A549 (cell line): Measurements from ENCODE around the gene ZNF296. TPM values are rescaled to one million over a fixed set of nuclear protein-coding genes. Genes with fewer than 3 reads are reported as not detected.
A peak's percentile ranks its signal among the peaks of the same experiment; 100 is the strongest.

ENCODE experiments used
- ATAC-seq, 2 experiments: fragments of 200-7000 bp in 1 of 2; fragments of >200 bp in 1 of 2; cut with Nextera tagmentation in 1 of 2; cut with Tn5 transposase in 1 of 2; 3 replicates each; pipeline versions ENCODE4 v1.8.0 to v1.9.1; 2018 to 2020; ENCODE audit warnings: mild to moderate bottlenecking in 1 of 2, moderate library complexity in 1 of 2
- CTCF ChIA-PET: fragments of 300-600 bp; sonication (Branson Sonifier 250); formaldehyde crosslinking; extraction: SDS; loops from one replicate; lab custom pipeline; 2021; ENCODE audit warnings: antibody characterized with exemption, inconsistent platforms; lab: Yijun Ruan, JAX
- POLR2A ChIA-PET: fragments of 350-600 bp; formaldehyde crosslinking; extraction: SDS; loops from one replicate; lab custom pipeline; 2021; ENCODE audit warnings: antibody characterized with exemption, inconsistent platforms; lab: Yijun Ruan, JAX
- DNase-seq, 2 experiments: peaks; one replicate each; pipeline versions ENCODE4 v3.0.0 to v3.0.0-alpha.2; 2011 to 2016; ENCODE audit warnings: low read depth in 1 of 2, low spot score in 1 of 2
- FAIRE-seq: peaks from 2 replicates; lab custom pipeline; 2011; peaks lifted over from hg19 to GRCh38; lab: Jason Lieb, UNC
- H3K27ac ChIP-seq, 2 experiments: fragments of >200 bp; sonication (Bioruptor Twin); formaldehyde crosslinking; 3 replicates each; pipeline ENCODE4 v1.5.1; 2016 to 2017
- H3K4me1 ChIP-seq: fragments of >200 bp; sonication (Bioruptor Twin); formaldehyde crosslinking; 3 replicates; pipeline ENCODE4 v1.6.1; 2016
- H3K4me2 ChIP-seq: fragments of >200 bp; sonication (Bioruptor Twin); formaldehyde crosslinking; 3 replicates; pipeline ENCODE4 v1.6.1; 2016
- H3K4me3 ChIP-seq: fragments of >200 bp; sonication (Bioruptor Twin); formaldehyde crosslinking; 3 replicates; pipeline ENCODE4 v1.5.1; 2016
- H3K9me3 ChIP-seq: fragments of >200 bp; sonication (Bioruptor Twin); formaldehyde crosslinking; 3 replicates; pipeline ENCODE4 v1.6.1; 2016
- ATOH8 ChIP-seq: fragments of 250-450 bp; sonication (Bioruptor Pico); IDR thresholded peaks from 2 replicates; pipeline ENCODE4 v1.5.0; 2020; ENCODE audit warnings: low read depth, mild to moderate bottlenecking, moderate library complexity
- BHLHE40 ChIP-seq: IDR thresholded peaks from 2 replicates; pipeline ENCODE4 v1.6.1; 2012; ENCODE audit warnings: low read depth, low read length, inconsistent platforms
- CBX2 ChIP-seq: fragments of 200-600 bp; sonication (generic); IDR thresholded peaks from 2 replicates; pipeline ENCODE4 v1.6.1; 2016; ENCODE audit warnings: low read depth, mild to moderate bottlenecking, borderline replicate concordance
- CEBPB ChIP-seq, 2 experiments: fragments of >200 bp in 1 of 2; sonication (Bioruptor Twin) in 1 of 2; formaldehyde crosslinking in 1 of 2; IDR thresholded peaks; 2 replicates each; pipeline ENCODE4 v1.6.1; 2012 to 2016
- CHD4 ChIP-seq: fragments of 200-600 bp; sonication (generic); IDR thresholded peaks from 2 replicates; pipeline ENCODE4 v1.6.1; 2016; ENCODE audit warnings: antibody characterized with exemption, mild to moderate bottlenecking, borderline replicate concordance
- EHF ChIP-seq: fragments of 250-450 bp; sonication (Bioruptor Pico); IDR thresholded peaks from 2 replicates; pipeline ENCODE4 v1.5.0; 2020; ENCODE audit warnings: mild to moderate bottlenecking
- EHMT2 ChIP-seq: fragments of 200-600 bp; sonication (generic); IDR thresholded peaks from 2 replicates; pipeline ENCODE4 v1.6.1; 2016; ENCODE audit warnings: antibody characterized with exemption, low read depth, mild to moderate bottlenecking, moderate library complexity
- EP300 ChIP-seq, 2 experiments: fragments of >200 bp; sonication (Bioruptor Twin); formaldehyde crosslinking; IDR thresholded peaks; 2 replicates in 1 of 2; 3 replicates in 1 of 2; pipeline ENCODE4 v1.6.1; 2016 to 2017
- FOSL2 ChIP-seq, 2 experiments: fragments of 450-650 bp in 1 of 2; fragments of >200 bp in 1 of 2; sonication (Bioruptor Twin) in 1 of 2; formaldehyde crosslinking; IDR thresholded peaks; 2 replicates each; pipeline versions ENCODE4 v1.5.0 to v1.6.1; 2016 to 2020; ENCODE audit warnings: mild to moderate bottlenecking in 1 of 2, moderate library complexity in 1 of 2
- GATA3 ChIP-seq: IDR thresholded peaks from 2 replicates; pipeline ENCODE4 v1.6.1; 2012; ENCODE audit warnings: borderline replicate concordance
- HDAC2 ChIP-seq: fragments of 200-600 bp; sonication (generic); IDR thresholded peaks from 2 replicates; pipeline ENCODE4 v1.6.1; 2016
- HES2 ChIP-seq: fragments of >200 bp; sonication (Bioruptor Twin); formaldehyde crosslinking; IDR thresholded peaks from 2 replicates; pipeline ENCODE4 v1.6.1; 2016
- HEYL ChIP-seq: fragments of 250-450 bp; sonication (Bioruptor Pico); IDR thresholded peaks from 2 replicates; pipeline ENCODE4 v1.8.0; 2021; ENCODE audit warnings: mild to moderate bottlenecking, moderate library complexity
- HOXA7 ChIP-seq: fragments of 250-450 bp; sonication (Bioruptor Pico); IDR thresholded peaks from 2 replicates; pipeline ENCODE4 v1.5.0; 2020; ENCODE audit warnings: mild to moderate bottlenecking, moderate library complexity
- JUN ChIP-seq, 2 experiments: fragments of >200 bp; sonication (Bioruptor Twin); formaldehyde crosslinking; IDR thresholded peaks; 2 replicates in 1 of 2; 3 replicates in 1 of 2; pipeline ENCODE4 v1.6.1; 2016 to 2017
- KDM1A ChIP-seq: fragments of 200-600 bp; sonication (generic); IDR thresholded peaks from 2 replicates; pipeline ENCODE4 v1.6.1; 2016; ENCODE audit warnings: low read depth, mild to moderate bottlenecking
- KDM5A ChIP-seq: fragments of 200-600 bp; sonication (generic); IDR thresholded peaks from 2 replicates; pipeline ENCODE4 v1.6.1; 2016; ENCODE audit warnings: antibody characterized with exemption, mild to moderate bottlenecking
- MAZ ChIP-seq: fragments of 150-350 bp; IDR thresholded peaks from 2 replicates; pipeline ENCODE4 v1.6.1; 2014; ENCODE audit warnings: antibody characterized with exemption, low read depth, low read length, borderline replicate concordance
- MYC ChIP-seq: IDR thresholded peaks from 2 replicates; pipeline ENCODE4 v1.6.1; 2012; ENCODE audit warnings: mild to moderate bottlenecking, inconsistent platforms, low read length, improper control_type of control experiment, borderline replicate concordance
- NFE2L2 ChIP-seq: fragments of 150-350 bp; conservative IDR thresholded peaks from 2 replicates; pipeline ENCODE4 v1.6.1; 2014; ENCODE audit warnings: low read length
- NPAS2 ChIP-seq: fragments of 250-450 bp; sonication (Bioruptor Pico); IDR thresholded peaks from 2 replicates; pipeline ENCODE4 v1.8.0; 2022; ENCODE audit warnings: mild to moderate bottlenecking, moderate library complexity, borderline replicate concordance
- POLR2A ChIP-seq: IDR thresholded peaks from 2 replicates; pipeline ENCODE4 v1.6.1; 2012; ENCODE audit warnings: mild to moderate bottlenecking, low read length
- RARB ChIP-seq: fragments of 250-450 bp; sonication (Bioruptor Pico); IDR thresholded peaks from 2 replicates; pipeline ENCODE4 v1.8.0; 2021; ENCODE audit warnings: mild to moderate bottlenecking, moderate library complexity
- RCOR1 ChIP-seq: fragments of 150-350 bp; IDR thresholded peaks from 2 replicates; pipeline ENCODE4 v1.6.1; 2014; ENCODE audit warnings: antibody characterized with exemption, low read length, low read depth
- REST ChIP-seq: fragments of 200-600 bp; sonication (generic); IDR thresholded peaks from 2 replicates; pipeline ENCODE4 v1.6.1; 2016; ENCODE audit warnings: antibody characterized with exemption, mild to moderate bottlenecking, moderate library complexity
- SMC3 ChIP-seq: fragments of >200 bp; sonication (Bioruptor Twin); formaldehyde crosslinking; IDR thresholded peaks from 3 replicates; pipeline ENCODE4 v1.6.1; 2018; ENCODE audit warnings: inconsistent platforms
- SREBF2 ChIP-seq: fragments of 450-650 bp; IDR thresholded peaks from 2 replicates; pipeline ENCODE4 v1.6.1; 2014; ENCODE audit warnings: mild to moderate bottlenecking, moderate library complexity
- TFCP2L1 ChIP-seq: fragments of 250-450 bp; sonication (Bioruptor Pico); IDR thresholded peaks from 2 replicates; pipeline ENCODE4 v1.5.0; 2021; ENCODE audit warnings: mild to moderate bottlenecking
- USF2 ChIP-seq: fragments of 450-650 bp; IDR thresholded peaks from 2 replicates; pipeline ENCODE4 v1.6.1; 2014; ENCODE audit warnings: antibody characterized with exemption
- ZC3H11A ChIP-seq: fragments of 450-650 bp; IDR thresholded peaks from 2 replicates; pipeline ENCODE4 v1.6.1; 2014; ENCODE audit warnings: antibody characterized with exemption, mild to moderate bottlenecking
- ZFP36 ChIP-seq: fragments of 450-650 bp; IDR thresholded peaks from 2 replicates; pipeline ENCODE4 v1.6.1; 2014; ENCODE audit warnings: borderline replicate concordance; ENCODE audit not compliant: partially characterized antibody
- ZSCAN20 ChIP-seq: fragments of 250-450 bp; sonication (Bioruptor Pico); IDR thresholded peaks from 2 replicates; pipeline ENCODE4 v1.8.0; 2022; ENCODE audit warnings: mild to moderate bottlenecking, moderate library complexity
- WGBS: methylation state at CpG from one replicate; pipeline ENCODE4 v1.1.6; 2017; ENCODE audit errors: missing lambda C conversion rate; 5-methylcytosine and 5-hydroxymethylcytosine counted together
- polyA plus RNA-seq, 4 experiments: library from polyadenylated mRNA; depleted of rRNA in 3 of 4; stranded (reverse); fragments of >200 nt; fragmentation: RNase III in 1 of 4; extraction: RNeasy Plus Mini Kit Qiagen cat#74134 plus additional on column Dnase treatment in 1 of 4; gene quantifications; 2 replicates in 3 of 4; 3 replicates in 1 of 4; pipeline ENCODE4 v1.2.3, GENCODE V29; 2011 to 2017
- TF ChIP-seq, protein P1 (sequence below): fragments of 150-350 bp; IDR thresholded peaks from 2 replicates; pipeline ENCODE4 v1.6.1; 2014; ENCODE audit warnings: low read depth, mild to moderate bottlenecking, low read length

The ZNF296 gene
- polyA plus RNA-seq, 2 of the 4 experiments (the other 2 are of a cell fraction) = 0.34 to 2.7 TPM

DNA sequence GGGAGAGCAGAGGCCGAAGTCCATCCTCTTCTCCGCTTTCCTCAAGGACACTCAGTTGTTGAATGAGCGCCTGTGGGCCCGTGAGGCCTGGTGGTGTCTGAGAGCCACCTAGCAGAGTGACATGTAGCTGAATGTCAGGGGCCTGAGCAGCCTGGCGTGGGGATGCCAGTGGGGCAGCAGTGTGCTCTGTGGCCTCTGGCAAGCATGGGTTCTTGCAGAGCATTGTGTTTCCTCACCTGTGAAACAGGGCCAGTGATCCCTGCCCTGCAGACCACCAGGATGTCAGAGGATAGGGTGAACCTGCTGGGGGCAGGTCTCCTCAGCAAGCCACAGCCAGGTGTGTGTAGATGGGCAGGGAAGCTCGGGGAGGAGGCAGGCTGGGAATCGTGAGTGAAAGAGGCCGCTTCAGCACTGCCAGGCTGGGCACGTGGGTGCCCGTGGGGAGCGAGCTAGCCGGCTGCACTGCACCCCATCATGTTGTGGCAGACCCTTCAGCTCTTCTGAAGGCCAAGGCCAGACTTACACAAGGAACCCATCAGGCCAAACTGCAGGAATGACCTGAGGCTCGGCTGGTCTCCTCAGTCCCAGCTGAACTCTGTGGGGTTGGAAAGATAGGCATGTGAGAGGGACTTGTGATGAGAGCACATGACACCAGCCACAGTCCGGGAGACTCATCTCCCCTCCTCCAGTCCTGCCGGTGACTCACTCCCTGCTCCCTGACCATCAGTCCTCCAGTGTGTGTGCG is 21.7 kb upstream of the ZNF296 start (continued):
- no peak for TF ChIP-seq REST
- TF ChIP-seq EHMT2 = no peak
- TF ChIP-seq MAZ = no peak
- TF ChIP-seq POLR2A = no peak
- TF ChIP-seq TFCP2L1 (CRISPR knock-in tag) = no peak
- peak; percentile 78 for TF ChIP-seq USF2
- peak; percentile 83 for TF ChIP-seq FOSL2 (IDR thresholded peaks at IDR 0.05)
- peak; percentile 91 for TF ChIP-seq FOSL2 (CRISPR knock-in tag; IDR thresholded peaks at IDR 0.05)
- no peak for TF ChIP-seq NFE2L2
- peak; percentile 51; the same call in 1 of the 2 replicates for TF ChIP-seq MYC
- TF ChIP-seq JUN (IDR thresholded peaks at IDR 0.05) = peak in 1 of 2 experiments; percentile 39; a peak in 1 of 5 replicates
- no peak for TF ChIP-seq HDAC2
- TF ChIP-seq RARB (CRISPR knock-in tag) = no peak
- no peak for TF ChIP-seq SMC3
- no peak for TF ChIP-seq HES2
- TF ChIP-seq EHF (CRISPR knock-in tag) = no peak
- no peak for TF ChIP-seq RCOR1
- no peak for TF ChIP-seq ZC3H11A
- TF ChIP-seq CEBPB (IDR thresholded peaks at IDR 0.05) = no peak
- no peak for TF ChIP-seq HEYL (CRISPR knock-in tag)
- TF ChIP-seq SREBF2 = no peak
- TF ChIP-seq CBX2 = no peak
- 0 out of 2 replicates have a peak, but pooled peaks have one; percentile 10 for TF ChIP-seq BHLHE40
- no peak for TF ChIP-seq ZFP36

GRCh38 chr19:45097450-45097775 is 21.1 kb upstream of the ZNF296 start:
- Histone ChIP-seq H3K4me1 (peaks cover 60% of the 10 kb centered on the region), H3K4me2 (peak overlapping the region; percentile 75)
- FAIRE-seq (no peak), DNase-seq (no peak)
- POLR2A ChIA-PET = no interaction called here
- TF ChIP-seq USF2 = no peak
- TF ChIP-seq KDM5A = no peak
- TF ChIP-seq CHD4 = no peak
- TF ChIP-seq POLR2A = no peak
- TF ChIP-seq NFE2L2 = no peak
- no peak for TF ChIP-seq ATOH8 (CRISPR knock-in tag)
- no peak for TF ChIP-seq JUN (IDR thresholded peaks at IDR 0.05)
- no peak for TF ChIP-seq ZSCAN20
- no peak for TF ChIP-seq KDM1A
- no peak for TF ChIP-seq GATA3
- TF ChIP-seq, protein P1, sequence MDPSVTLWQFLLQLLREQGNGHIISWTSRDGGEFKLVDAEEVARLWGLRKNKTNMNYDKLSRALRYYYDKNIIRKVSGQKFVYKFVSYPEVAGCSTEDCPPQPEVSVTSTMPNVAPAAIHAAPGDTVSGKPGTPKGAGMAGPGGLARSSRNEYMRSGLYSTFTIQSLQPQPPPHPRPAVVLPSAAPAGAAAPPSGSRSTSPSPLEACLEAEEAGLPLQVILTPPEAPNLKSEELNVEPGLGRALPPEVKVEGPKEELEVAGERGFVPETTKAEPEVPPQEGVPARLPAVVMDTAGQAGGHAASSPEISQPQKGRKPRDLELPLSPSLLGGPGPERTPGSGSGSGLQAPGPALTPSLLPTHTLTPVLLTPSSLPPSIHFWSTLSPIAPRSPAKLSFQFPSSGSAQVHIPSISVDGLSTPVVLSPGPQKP = no peak
- no peak for TF ChIP-seq HOXA7 (CRISPR knock-in tag)
- no peak for TF ChIP-seq NPAS2 (CRISPR knock-in tag)
- TF ChIP-seq BHLHE40 = no peak
- no peak for TF ChIP-seq EP300 (IDR thresholded peaks at IDR 0.05)
- TF ChIP-seq, all 56 proteins: peak for 0
- no peaks in the 10 kb centered on the region for H3K9me3 ChIP-seq
- H3K4me3 ChIP-seq = no peak overlapping the region
- no peak for ATAC-seq
- CTCF ChIA-PET = interaction anchor here (1.0 to 4.9 kb wide), 8 partner anchors 21 to 449 kb away, joined by 3 to 46 read pairs (median 6); partner anchors contain the start of gene NKPD1
- 87% methylated on average over 7 of the region's 7 CpGs for WGBS
- peak overlapping the region; percentile 78 to 92 for H3K27ac ChIP-seq
